ENCODE results near the gene NPL.

The NPL gene

DNA sequence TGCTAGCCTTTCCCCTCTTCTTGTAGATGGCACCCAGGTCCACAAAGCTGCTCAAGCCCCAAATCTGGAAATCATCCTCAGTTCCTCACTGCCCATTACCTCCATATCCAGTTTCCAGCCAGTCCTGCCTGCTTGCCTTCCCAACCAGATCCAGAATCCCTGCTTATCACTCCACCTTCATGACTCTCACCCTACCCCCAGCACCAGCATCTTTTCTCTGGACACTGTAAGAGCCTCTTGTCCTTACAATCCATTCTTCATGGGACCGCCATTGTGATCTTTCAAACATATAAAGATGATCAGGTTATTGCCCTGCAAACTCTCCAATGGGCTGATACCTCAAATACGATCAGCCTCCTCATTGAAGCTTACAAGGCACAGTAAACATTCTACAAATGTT is 23.5 kb upstream of the NPL start (continued):
- no peak for TF ChIP-seq BACH2 (CRISPR knock-in tag; IDR thresholded peaks at IDR 0.05; ENCODE audit: borderline replicate concordance)
- no peak for TF ChIP-seq CSDC2 (CRISPR knock-in tag; IDR thresholded peaks at IDR 0.05)
- TF ChIP-seq ZC3H10 (CRISPR knock-in tag; IDR thresholded peaks at IDR 0.05) = no peak
- TF ChIP-seq RARB (CRISPR knock-in tag; IDR thresholded peaks at IDR 0.05) = no peak
- TF ChIP-seq ISL1 (CRISPR knock-in tag; IDR thresholded peaks at IDR 0.05) = no peak

DNA sequence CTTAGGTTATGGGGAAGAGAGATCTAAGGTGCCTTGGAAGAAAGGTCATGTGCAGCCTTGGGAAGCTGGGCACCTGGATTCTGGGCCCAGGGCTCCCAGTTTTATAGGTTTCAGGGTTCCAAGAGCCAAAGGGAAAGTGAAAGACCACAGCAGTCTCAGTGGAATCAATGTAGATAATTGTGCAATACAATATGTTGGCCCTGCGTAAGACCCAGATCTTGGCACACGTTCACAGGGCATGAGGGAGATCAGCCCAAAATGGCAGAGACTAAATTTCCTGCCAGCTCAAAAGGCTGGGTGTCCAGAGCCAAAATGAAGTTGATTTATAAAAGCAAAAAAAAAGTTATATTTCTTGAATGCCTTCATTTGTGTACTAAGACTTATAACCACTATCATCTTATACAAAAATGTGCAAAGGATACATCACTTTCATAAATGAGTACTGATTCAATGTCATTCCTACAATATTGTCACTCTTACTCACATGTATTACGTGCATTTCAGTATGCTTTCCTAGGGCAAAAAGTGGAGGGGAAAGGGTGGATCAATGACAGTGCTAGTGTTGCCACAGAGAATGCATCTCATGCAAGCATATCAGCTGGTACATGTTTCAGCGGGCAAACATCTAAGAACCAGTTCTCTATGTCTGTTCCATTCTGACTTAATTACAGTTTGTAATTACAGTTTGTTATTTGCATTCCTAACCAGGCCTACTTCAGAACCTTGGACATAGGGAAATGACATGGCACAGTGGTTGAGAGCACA is 22.5 kb upstream of the NPL start:
- ATAC-seq = no peak
- no peak for TF ChIP-seq ZFP3 (CRISPR knock-in tag; IDR thresholded peaks at IDR 0.05)
- TF ChIP-seq, protein P1, sequence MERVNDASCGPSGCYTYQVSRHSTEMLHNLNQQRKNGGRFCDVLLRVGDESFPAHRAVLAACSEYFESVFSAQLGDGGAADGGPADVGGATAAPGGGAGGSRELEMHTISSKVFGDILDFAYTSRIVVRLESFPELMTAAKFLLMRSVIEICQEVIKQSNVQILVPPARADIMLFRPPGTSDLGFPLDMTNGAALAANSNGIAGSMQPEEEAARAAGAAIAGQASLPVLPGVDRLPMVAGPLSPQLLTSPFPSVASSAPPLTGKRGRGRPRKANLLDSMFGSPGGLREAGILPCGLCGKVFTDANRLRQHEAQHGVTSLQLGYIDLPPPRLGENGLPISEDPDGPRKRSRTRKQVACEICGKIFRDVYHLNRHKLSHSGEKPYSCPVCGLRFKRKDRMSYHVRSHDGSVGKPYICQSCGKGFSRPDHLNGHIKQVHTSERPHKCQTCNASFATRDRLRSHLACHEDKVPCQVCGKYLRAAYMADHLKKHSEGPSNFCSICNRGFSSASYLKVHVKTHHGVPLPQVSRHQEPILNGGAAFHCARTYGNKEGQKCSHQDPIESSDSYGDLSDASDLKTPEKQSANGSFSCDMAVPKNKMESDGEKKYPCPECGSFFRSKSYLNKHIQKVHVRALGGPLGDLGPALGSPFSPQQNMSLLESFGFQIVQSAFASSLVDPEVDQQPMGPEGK (CRISPR knock-in tag; IDR thresholded peaks at IDR 0.05; ENCODE audit: borderline replicate concordance) = no peak
- TF ChIP-seq ZNF8 (CRISPR knock-in tag; IDR thresholded peaks at IDR 0.05) = no peak
- TF ChIP-seq GLIS3 (CRISPR knock-in tag; IDR thresholded peaks at IDR 0.05) = no peak
- TF ChIP-seq TCF4 (CRISPR knock-in tag; IDR thresholded peaks at IDR 0.05; ENCODE audit: borderline replicate concordance) = no peak
- TF ChIP-seq PPARA (CRISPR knock-in tag; IDR thresholded peaks at IDR 0.05; ENCODE audit: borderline replicate concordance) = no peak
- TF ChIP-seq ZNF565 (CRISPR knock-in tag; conservative IDR thresholded peaks at IDR 0.05; ENCODE audit: low read depth) = no peak
- TF ChIP-seq ARNTL (CRISPR knock-in tag; IDR thresholded peaks at IDR 0.05; ENCODE audit: borderline replicate concordance, low read depth) = no peak
- TF ChIP-seq ZC3H10 (CRISPR knock-in tag; IDR thresholded peaks at IDR 0.05) = no peak
- no peak for TF ChIP-seq ZFP30 (CRISPR knock-in tag; IDR thresholded peaks at IDR 0.05)
- TF ChIP-seq, protein P2, sequence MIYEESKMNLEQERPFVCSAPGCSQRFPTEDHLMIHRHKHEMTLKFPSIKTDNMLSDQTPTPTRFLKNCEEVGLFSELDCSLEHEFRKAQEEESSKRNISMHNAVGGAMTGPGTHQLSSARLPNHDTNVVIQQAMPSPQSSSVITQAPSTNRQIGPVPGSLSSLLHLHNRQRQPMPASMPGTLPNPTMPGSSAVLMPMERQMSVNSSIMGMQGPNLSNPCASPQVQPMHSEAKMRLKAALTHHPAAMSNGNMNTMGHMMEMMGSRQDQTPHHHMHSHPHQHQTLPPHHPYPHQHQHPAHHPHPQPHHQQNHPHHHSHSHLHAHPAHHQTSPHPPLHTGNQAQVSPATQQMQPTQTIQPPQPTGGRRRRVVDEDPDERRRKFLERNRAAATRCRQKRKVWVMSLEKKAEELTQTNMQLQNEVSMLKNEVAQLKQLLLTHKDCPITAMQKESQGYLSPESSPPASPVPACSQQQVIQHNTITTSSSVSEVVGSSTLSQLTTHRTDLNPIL (CRISPR knock-in tag; IDR thresholded peaks at IDR 0.05; ENCODE audit: low read depth) = no peak
- TF ChIP-seq, protein P3, sequence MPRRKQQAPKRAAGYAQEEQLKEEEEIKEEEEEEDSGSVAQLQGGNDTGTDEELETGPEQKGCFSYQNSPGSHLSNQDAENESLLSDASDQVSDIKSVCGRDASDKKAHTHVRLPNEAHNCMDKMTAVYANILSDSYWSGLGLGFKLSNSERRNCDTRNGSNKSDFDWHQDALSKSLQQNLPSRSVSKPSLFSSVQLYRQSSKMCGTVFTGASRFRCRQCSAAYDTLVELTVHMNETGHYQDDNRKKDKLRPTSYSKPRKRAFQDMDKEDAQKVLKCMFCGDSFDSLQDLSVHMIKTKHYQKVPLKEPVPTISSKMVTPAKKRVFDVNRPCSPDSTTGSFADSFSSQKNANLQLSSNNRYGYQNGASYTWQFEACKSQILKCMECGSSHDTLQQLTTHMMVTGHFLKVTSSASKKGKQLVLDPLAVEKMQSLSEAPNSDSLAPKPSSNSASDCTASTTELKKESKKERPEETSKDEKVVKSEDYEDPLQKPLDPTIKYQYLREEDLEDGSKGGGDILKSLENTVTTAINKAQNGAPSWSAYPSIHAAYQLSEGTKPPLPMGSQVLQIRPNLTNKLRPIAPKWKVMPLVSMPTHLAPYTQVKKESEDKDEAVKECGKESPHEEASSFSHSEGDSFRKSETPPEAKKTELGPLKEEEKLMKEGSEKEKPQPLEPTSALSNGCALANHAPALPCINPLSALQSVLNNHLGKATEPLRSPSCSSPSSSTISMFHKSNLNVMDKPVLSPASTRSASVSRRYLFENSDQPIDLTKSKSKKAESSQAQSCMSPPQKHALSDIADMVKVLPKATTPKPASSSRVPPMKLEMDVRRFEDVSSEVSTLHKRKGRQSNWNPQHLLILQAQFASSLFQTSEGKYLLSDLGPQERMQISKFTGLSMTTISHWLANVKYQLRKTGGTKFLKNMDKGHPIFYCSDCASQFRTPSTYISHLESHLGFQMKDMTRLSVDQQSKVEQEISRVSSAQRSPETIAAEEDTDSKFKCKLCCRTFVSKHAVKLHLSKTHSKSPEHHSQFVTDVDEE (CRISPR knock-in tag; IDR thresholded peaks at IDR 0.05) = no peak
- TF ChIP-seq TOX (CRISPR knock-in tag; IDR thresholded peaks at IDR 0.05; ENCODE audit: borderline replicate concordance) = no peak

DNA sequence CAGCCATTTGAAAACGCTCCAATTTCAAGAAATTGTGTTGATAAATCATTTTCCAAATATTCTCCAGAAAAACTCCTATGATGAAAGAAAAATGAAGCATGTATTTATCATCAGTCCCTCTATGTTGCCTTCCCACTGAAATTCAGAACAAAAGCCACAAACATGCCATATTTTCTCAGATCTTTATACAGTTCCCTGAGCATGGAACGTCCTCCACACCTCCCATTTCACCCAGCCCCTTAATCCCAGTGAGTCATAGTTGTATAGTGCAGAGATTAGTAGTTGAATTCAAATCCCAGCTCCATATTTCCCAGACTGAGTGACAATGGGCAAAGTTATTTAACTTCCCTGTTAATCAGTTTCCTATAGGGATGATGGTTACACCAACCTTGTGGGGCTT is 20.6 kb upstream of the NPL start:
- ATAC-seq = no peak
- no peak for TF ChIP-seq RARB (CRISPR knock-in tag; IDR thresholded peaks at IDR 0.05)

- no peak for ATAC-seq
- TF ChIP-seq ZFP30 (CRISPR knock-in tag; IDR thresholded peaks at IDR 0.05) (no peak), TCF4 (CRISPR knock-in tag; IDR thresholded peaks at IDR 0.05; ENCODE audit: borderline replicate concordance) (no peak)
These were observed 19.3 kb upstream of the NPL start for GRCh38 chr1:182770232-182770631.

GRCh38 chr1:182771187-182771984 is 18.2 kb upstream of the NPL start:
- no peak for ATAC-seq
- TF ChIP-seq ZNF565 (CRISPR knock-in tag; conservative IDR thresholded peaks at IDR 0.05; ENCODE audit: low read depth) (no peak), ZNF8 (CRISPR knock-in tag; IDR thresholded peaks at IDR 0.05) (no peak), TOX (CRISPR knock-in tag; IDR thresholded peaks at IDR 0.05; ENCODE audit: borderline replicate concordance) (no peak), ARNTL (CRISPR knock-in tag; IDR thresholded peaks at IDR 0.05; ENCODE audit: borderline replicate concordance, low read depth) (no peak), ESRRG (CRISPR knock-in tag; IDR thresholded peaks at IDR 0.05) (no peak), BACH2 (CRISPR knock-in tag; IDR thresholded peaks at IDR 0.05; ENCODE audit: borderline replicate concordance) (no peak), TCF4 (CRISPR knock-in tag; IDR thresholded peaks at IDR 0.05; ENCODE audit: borderline replicate concordance) (no peak), ZNF70 (CRISPR knock-in tag; IDR thresholded peaks at IDR 0.05) (no peak), OSR1 (CRISPR knock-in tag; IDR thresholded peaks at IDR 0.05) (no peak), RARB (CRISPR knock-in tag; IDR thresholded peaks at IDR 0.05) (no peak)
- TF ChIP-seq, protein P4, sequence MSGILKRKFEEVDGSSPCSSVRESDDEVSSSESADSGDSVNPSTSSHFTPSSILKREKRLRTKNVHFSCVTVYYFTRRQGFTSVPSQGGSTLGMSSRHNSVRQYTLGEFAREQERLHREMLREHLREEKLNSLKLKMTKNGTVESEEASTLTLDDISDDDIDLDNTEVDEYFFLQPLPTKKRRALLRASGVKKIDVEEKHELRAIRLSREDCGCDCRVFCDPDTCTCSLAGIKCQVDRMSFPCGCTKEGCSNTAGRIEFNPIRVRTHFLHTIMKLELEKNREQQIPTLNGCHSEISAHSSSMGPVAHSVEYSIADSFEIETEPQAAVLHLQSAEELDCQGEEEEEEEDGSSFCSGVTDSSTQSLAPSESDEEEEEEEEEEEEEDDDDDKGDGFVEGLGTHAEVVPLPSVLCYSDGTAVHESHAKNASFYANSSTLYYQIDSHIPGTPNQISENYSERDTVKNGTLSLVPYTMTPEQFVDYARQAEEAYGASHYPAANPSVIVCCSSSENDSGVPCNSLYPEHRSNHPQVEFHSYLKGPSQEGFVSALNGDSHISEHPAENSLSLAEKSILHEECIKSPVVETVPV (CRISPR knock-in tag; IDR thresholded peaks at IDR 0.05) = no peak
- TF ChIP-seq, protein P2 (CRISPR knock-in tag; IDR thresholded peaks at IDR 0.05; ENCODE audit: low read depth) = no peak
